IPS-NIHi11 (cell line): Measurements from ENCODE around the gene SDF4.

Experiments
- DNase-seq: peaks from one replicate; pipeline ENCODE4 v3.0.0; 2012; ENCODE audit warnings: mixed read lengths, low spot score

SDF4 gene

GRCh38 chr1:1178794-1179331 lies 52.9 kb downstream of the SDF4 start:
- DNase-seq, result no peak

- no peak for DNase-seq
Measured at GRCh38 chr1:1177452-1178206, 54.2 kb downstream of the SDF4 start.

- DNase-seq, result no peak
Measured at GRCh38 chr1:1176931-1177330, 54.9 kb downstream of the SDF4 start.

- DNase-seq, result peak; percentile 33
Measured at GRCh38 chr1:1176063-1176761, 55.6 kb downstream of the SDF4 start.

- DNase-seq, result no peak
Measured at GRCh38 chr1:1175221-1176062, 56.4 kb downstream of the SDF4 start.

- DNase-seq, result peak; percentile 71
Measured at GRCh38 chr1:1173793-1174415, 57.9 kb downstream of the SDF4 start, which contains the start of gene TTLL10. TTLL10 (plus strand) TSS chr1:1173880; CDS start chr1:1179216, 5,336 bp downstream.

GRCh38 chr1:1173061-1173792 lies 58.6 kb downstream of the SDF4 start:
- no peak for DNase-seq

- no peak for DNase-seq
Measured at GRCh38 chr1:1171546-1172340, 60.1 kb downstream of the SDF4 start.

DNA sequence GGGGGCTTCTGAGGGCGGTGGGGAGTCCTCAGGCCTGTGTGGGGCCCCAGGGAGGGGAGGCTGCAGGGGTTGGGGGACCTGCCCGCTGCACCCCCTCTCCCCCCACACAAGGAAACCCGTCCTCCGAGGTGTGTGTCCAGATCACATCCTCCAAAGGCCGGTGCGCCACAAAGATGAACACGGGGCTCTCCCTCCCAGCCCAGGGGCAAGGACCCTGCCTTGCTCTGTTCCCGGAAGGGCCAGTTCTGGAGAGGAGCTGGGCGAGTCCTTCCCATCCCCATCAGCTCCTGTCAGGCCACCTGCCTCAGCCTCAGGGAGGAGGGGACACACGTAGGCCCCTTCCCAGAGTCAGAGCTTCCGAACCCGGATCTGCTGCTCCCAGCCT lies 60.6 kb downstream of the SDF4 start:
- DNase-seq, result no peak

DNA sequence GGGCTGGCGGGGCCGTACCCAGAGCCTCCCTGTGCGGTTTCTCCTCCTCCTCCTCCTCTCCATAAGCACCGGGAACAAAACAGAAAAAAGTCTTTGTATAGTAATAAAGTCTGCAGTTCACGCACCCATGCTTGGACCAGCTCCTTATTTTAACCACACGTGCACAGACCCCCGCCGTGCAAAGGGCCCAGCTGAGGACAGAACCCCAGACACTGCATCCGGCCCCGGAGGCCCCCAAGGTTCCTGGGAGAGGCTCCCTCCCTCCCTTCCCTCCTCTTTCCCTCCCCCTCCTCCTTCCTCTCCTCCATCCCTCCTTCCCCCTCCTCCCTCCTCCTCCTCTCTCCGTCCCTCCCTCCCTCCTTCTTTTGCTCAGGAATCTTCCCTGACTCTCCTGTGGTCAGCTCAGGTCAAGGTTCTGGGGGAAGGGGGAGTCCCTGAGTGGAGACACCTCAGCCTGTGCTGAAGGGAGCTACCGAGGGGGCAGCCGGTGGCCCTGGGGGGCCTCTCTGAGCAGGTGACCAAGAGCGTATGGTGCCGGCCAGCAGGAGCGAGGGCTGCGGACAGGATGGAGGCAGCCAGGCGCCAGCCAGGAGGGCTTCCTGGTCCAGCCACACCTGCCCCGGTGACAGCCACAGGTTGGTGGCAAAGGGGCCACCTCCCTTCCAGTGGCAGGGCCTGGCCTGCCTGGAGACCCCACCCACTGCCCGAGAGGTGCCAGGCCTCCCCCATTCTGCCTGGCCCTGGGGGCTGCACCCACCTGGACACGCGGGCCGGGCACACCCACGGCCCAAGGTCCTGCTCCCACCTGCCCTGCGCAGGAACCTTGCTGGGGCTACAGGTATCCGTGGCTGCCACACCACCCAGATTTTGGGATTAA lies 61.3 kb downstream of the SDF4 start:
- DNase-seq, result peak; percentile 9

- peak; percentile 22 for DNase-seq
Measured at GRCh38 chr1:1169429-1170214, 62.2 kb downstream of the SDF4 start.

DNA sequence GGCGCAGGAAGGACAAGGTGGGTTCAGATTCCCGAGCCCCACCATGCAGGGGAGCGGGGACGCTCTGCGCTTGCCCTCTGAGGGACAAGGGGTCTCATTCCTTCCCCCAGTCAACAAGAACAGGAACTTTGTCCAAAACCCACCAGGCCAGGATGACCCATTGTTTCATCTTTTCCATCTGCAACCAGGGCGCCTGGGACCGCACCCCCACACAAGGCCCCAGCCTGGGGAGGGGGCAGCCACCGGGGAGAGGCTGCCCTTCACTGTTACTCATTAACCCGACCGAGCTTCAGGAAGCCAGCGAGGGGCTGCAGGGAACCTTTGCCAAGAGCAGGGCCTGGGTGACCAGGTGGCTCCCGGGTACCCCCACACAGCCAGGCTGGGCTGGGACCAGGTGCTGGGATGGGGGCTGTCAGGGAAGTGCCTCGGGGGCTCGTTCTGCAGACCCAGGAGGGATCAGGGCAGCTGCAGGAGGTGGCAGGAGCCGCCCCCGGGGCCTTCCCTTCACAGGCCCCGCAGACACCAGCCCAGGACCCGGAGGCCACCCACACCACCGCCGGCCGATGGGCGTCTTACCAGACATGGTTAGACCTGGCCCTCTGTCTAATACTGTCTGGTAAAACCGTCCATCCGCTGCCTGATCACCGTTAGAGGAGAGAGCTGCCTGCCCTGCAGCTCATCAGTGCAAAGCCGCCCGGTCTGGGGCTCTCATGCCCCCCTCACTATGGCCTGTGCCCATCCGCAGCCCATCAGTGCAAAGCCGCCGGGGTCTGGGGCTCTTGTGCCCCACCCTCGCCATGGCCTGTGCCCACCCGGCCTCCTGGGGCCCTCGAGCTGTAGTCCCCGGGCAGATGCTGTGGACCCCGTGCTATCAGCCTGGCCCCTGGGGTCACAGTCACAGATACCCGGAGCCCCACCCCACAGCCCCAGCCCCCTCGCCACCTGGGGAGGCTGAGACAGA lies 63.1 kb downstream of the SDF4 start:
- DNase-seq, result peak; percentile 6

- DNase-seq, result no peak
Measured at GRCh38 chr1:1167841-1168450, 63.9 kb downstream of the SDF4 start.

GRCh38 chr1:1167398-1167821 lies 64.4 kb downstream of the SDF4 start:
- DNase-seq, result no peak
